Erythroblast (primary cell): ENCODE results near the gene AMOTL1.

ENCODE experiments used
- GATA1 ChIP-seq: IDR thresholded peaks from 2 replicates; pipeline ENCODE4 v1.6.1; 2011; ENCODE audit warnings: low read depth, mild to moderate bottlenecking, control low read depth, low read length, moderate library complexity
- POLR2A ChIP-seq: IDR thresholded peaks from 2 replicates; pipeline ENCODE4 v1.6.1; 2011; ENCODE audit warnings: mild to moderate bottlenecking, low read length

- TF ChIP-seq POLR2A, result no peak
- TF ChIP-seq GATA1, result no peak
These were observed 117.0 kb downstream of the AMOTL1 start for GRCh38 chr11:94885133-94885532.
